RPMI8226 (cell line): ENCODE results near the gene FAM184B.
A peak's percentile ranks its signal among the peaks of the same experiment; 100 is the strongest.

Experiments used
- DNase-seq: peaks from one replicate; pipeline ENCODE4 v3.0.0-alpha.2; 2015

Gene FAM184B

GRCh38 chr4:17771284-17771908 lies 10.0 kb downstream of the FAM184B start:
- no peak for DNase-seq

- no peak for DNase-seq
These were observed 10.6 kb downstream of the FAM184B start for GRCh38 chr4:17770845-17771244.

- no peak for DNase-seq
These were observed 11.8 kb downstream of the FAM184B start for GRCh38 chr4:17769406-17770174.

GRCh38 chr4:17766826-17767458 lies 14.5 kb downstream of the FAM184B start:
- DNase-seq: no peak

- no peak for DNase-seq
These were observed 15.7 kb downstream of the FAM184B start for GRCh38 chr4:17765514-17766286.

GRCh38 chr4:17763931-17764330 lies 17.5 kb downstream of the FAM184B start:
- peak; percentile 33 for DNase-seq

- no peak for DNase-seq
These were observed 18.0 kb downstream of the FAM184B start for GRCh38 chr4:17763416-17763815.

- DNase-seq: peak; percentile 30
These were observed 18.7 kb downstream of the FAM184B start for GRCh38 chr4:17762726-17763125.

- no peak for DNase-seq
These were observed 20.4 kb downstream of the FAM184B start for GRCh38 chr4:17761062-17761461.

- DNase-seq: no peak
These were observed 20.8 kb downstream of the FAM184B start for GRCh38 chr4:17760626-17761025.

GRCh38 chr4:17758485-17758884 lies 22.9 kb downstream of the FAM184B start:
- DNase-seq: no peak

GRCh38 chr4:17757621-17758020 lies 23.8 kb downstream of the FAM184B start:
- DNase-seq: no peak

- no peak for DNase-seq
These were observed 27.8 kb downstream of the FAM184B start for GRCh38 chr4:17753646-17754045.

- DNase-seq: no peak
These were observed 40.7 kb downstream of the FAM184B start for GRCh38 chr4:17740702-17741101.

GRCh38 chr4:17736484-17736883 lies 44.9 kb downstream of the FAM184B start:
- no peak for DNase-seq

- no peak for DNase-seq
These were observed 54.5 kb downstream of the FAM184B start for GRCh38 chr4:17726911-17727310.

- DNase-seq: no peak
These were observed 57.8 kb downstream of the FAM184B start for GRCh38 chr4:17723648-17724047.

- no peak for DNase-seq
These were observed 59.1 kb downstream of the FAM184B start for GRCh38 chr4:17722356-17722700.

- DNase-seq: no peak
These were observed 59.7 kb downstream of the FAM184B start for GRCh38 chr4:17721496-17722355.

GRCh38 chr4:17719106-17719505 lies 62.3 kb downstream of the FAM184B start:
- DNase-seq: no peak

GRCh38 chr4:17718471-17718870 lies 63.0 kb downstream of the FAM184B start:
- no peak for DNase-seq

- no peak for DNase-seq
These were observed 64.1 kb downstream of the FAM184B start for GRCh38 chr4:17717301-17717700.
